OCI-LY1 (cell line): ENCODE data around the gene PLXNA2.

Experiments used
- EZH2 ChIP-seq: fragments of 200-600 bp; sonication (generic), shearing (Covaris generic); IDR thresholded peaks from 2 replicates; pipeline ENCODE4 v1.8.0; 2017; ENCODE audit warnings: borderline replicate concordance, mixed run types, mild to moderate bottlenecking, antibody characterized with exemption, low read length, moderate library complexity, mixed read lengths
- TF ChIP-seq, protein P1 (sequence below): fragments of 200-600 bp; sonication (generic), shearing (Covaris generic); IDR thresholded peaks from 2 replicates; pipeline ENCODE4 v1.5.1; 2017; ENCODE audit warnings: mild to moderate bottlenecking, antibody characterized with exemption, low read length, moderate library complexity, mixed read lengths

DNA sequence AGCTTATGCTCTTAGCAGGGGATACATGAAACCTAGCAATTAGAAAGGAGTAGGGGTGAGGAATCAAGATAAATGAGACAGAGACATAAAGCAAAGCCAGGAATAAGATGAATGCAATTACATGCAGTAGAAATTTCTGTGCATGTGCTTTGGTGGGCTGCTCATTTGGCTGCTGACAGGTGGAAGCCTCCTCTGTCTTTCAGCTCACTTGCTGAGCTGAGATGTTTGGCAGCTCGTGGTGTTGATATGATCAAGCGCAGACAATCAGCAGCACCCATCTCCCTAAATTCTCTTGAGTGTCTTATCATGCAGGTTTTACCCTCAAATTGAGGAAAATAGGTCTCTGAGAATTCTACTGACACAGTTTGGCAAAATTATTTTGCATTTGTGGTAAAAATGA, 224.9 kb downstream of the PLXNA2 start:
- no peak for TF ChIP-seq EZH2
- TF ChIP-seq, protein P1, sequence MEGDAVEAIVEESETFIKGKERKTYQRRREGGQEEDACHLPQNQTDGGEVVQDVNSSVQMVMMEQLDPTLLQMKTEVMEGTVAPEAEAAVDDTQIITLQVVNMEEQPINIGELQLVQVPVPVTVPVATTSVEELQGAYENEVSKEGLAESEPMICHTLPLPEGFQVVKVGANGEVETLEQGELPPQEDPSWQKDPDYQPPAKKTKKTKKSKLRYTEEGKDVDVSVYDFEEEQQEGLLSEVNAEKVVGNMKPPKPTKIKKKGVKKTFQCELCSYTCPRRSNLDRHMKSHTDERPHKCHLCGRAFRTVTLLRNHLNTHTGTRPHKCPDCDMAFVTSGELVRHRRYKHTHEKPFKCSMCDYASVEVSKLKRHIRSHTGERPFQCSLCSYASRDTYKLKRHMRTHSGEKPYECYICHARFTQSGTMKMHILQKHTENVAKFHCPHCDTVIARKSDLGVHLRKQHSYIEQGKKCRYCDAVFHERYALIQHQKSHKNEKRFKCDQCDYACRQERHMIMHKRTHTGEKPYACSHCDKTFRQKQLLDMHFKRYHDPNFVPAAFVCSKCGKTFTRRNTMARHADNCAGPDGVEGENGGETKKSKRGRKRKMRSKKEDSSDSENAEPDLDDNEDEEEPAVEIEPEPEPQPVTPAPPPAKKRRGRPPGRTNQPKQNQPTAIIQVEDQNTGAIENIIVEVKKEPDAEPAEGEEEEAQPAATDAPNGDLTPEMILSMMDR: no peak
